Measurements from ENCODE around the gene PABPC1L2A. TPM values are rescaled to one million over a fixed set of nuclear protein-coding genes. Genes with fewer than 3 reads are reported as not detected.
"Not testable (repeated sequence)": the region's sequence is repeated elsewhere in the genome, so short reads cannot be mapped to it uniquely, and the experiment has no call there.

PABPC1L2A gene
- 0.35 and 0.52 TPM in 2 replicates for total RNA-seq (2021)
- long read RNA-seq, partial matches to known transcripts = 0 of 1 reads
- long read RNA-seq, other reads (novel, unspliced or antisense) = 1 of 1 reads

DNA sequence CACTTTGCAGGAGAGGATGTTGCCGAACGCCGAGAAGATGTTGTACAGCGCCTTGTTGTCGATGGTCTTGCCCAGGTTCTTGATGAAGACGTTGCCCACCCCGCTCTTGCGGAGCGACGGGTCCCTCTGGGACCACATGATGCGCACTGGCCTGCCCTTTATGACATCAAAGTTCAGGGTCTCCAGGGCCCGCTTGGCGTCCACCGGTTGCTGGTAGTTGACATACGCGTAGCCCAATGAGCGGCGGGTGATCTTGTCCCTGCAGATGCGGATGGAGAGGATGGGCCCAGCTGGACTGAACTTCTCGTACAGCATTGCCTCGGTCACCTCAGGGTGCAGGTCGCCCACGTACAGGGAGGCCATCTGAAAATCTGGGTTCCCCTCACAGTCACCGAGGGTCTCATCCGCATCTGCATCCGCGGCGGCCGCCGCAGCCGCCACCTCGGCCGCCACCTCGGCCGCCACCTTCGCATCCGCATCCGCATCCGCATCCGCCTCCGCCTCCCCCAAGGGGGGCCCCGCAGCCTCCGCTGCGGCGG, at the start of gene PABPC1L2A:
Gene PABPC1L2A (minus strand): TSS at position 489 of the 539 bp plus-strand sequence. CDS start 126 bp downstream, at position 363.
- H3T11ph ChIP-seq (ENCODE audit: low read length); H4K20me1 ChIP-seq (ENCODE audit: control insufficient read depth, insufficient read depth, insufficient read length); H3K18ac ChIP-seq (ENCODE audit: insufficient read length, low read depth, low read length); H3K23me2 ChIP-seq (ENCODE audit: insufficient read length, low read depth, low read length, poor library complexity, severe bottlenecking); H3K4me2 ChIP-seq (ENCODE audit: insufficient read depth, insufficient read length, low read length); H2AK5ac ChIP-seq (ENCODE audit: insufficient read length, low read length); H3K27ac Mint-ChIP-seq; DNase-seq; H3K4me1 ChIP-seq (ENCODE audit: insufficient read depth, low read length); H2BK5ac ChIP-seq (ENCODE audit: insufficient read length, low read length); H3K23ac ChIP-seq (ENCODE audit: insufficient read length, low read depth, low read length); H3K56ac ChIP-seq (ENCODE audit: insufficient read length, low read depth, low read length); H3K27me3 ChIP-seq (ENCODE audit: insufficient read depth, low read length); H3K4ac ChIP-seq (ENCODE audit: low read depth, low read length); H3K4me1 Mint-ChIP-seq; H4K91ac ChIP-seq (ENCODE audit: insufficient read length, low read depth, low read length); H3K79me2 ChIP-seq (ENCODE audit: insufficient read depth, low read length); H2AFZ ChIP-seq (ENCODE audit: low read length); H2BK12ac ChIP-seq (ENCODE audit: insufficient read length, low read depth, low read length); H3K9me3 ChIP-seq (ENCODE audit: control insufficient read depth, low read depth, low read length); H3K4me3 Mint-ChIP-seq; H3K14ac ChIP-seq (ENCODE audit: insufficient read depth, low read length); H4K5ac ChIP-seq (ENCODE audit: insufficient read length, low read depth, low read length); H3K27ac ChIP-seq (ENCODE audit: insufficient read length, low read depth, low read length); H4K8ac ChIP-seq (replicated peaks; ENCODE audit: insufficient read length, low read depth, low read length); H2BK20ac ChIP-seq (ENCODE audit: low read depth, low read length, poor library complexity, severe bottlenecking); H2BK15ac ChIP-seq (ENCODE audit: low read depth, low read length); H3K9ac ChIP-seq (ENCODE audit: extremely low read depth, insufficient read length, low read length); H3K36me3 Mint-ChIP-seq (ENCODE audit: insufficient read depth in 1 of 3, low read depth in 3 of 3); H2BK120ac ChIP-seq (ENCODE audit: low read depth, low read length, poor library complexity, severe bottlenecking); H3K79me1 ChIP-seq (ENCODE audit: insufficient read depth, low read depth, low read length, poor library complexity, severe bottlenecking): not testable (repeated sequence)
- Mint-ChIP-seq H3K9me3 (peaks cover 14 to 18% of the 10 kb centered on the region in 2 experiments), H3K27me3 (ENCODE audit: low read depth) (peaks cover 23% of the 10 kb centered on the region)
- no CpG with 5 or more reads among the region's 45 CpGs for WGBS (ENCODE audit: extremely low coverage, insufficient read length, low lambda C conversion rate)

All from H9 (cell line).